MCF 10A (cell line): ENCODE results near the gene MED20. TPM values are rescaled to one million over a fixed set of nuclear protein-coding genes. Genes with fewer than 3 reads are reported as not detected.

Experiments used
- BruUV-seq: library from RNA; stranded (reverse); fragments of 400-500 nt; replicated peaks from 2 replicates; lab custom pipeline; 2021; lab: Mats Ljungman, UMichigan
- CTCF ChIA-PET: fragments of 300-600 bp; sonication (Branson Sonifier 250); formaldehyde crosslinking; extraction: SDS; loops from one replicate; lab custom pipeline; 2021; ENCODE audit warnings: antibody characterized with exemption, inconsistent platforms; lab: Yijun Ruan, JAX
- POLR2A ChIA-PET: fragments of 300-600, 350-650 bp; sonication (Branson Sonifier 250); formaldehyde crosslinking; extraction: SDS; loops from one replicate; lab custom pipeline; 2020; ENCODE audit warnings: antibody characterized with exemption, inconsistent platforms; lab: Yijun Ruan, JAX
- DNase-seq: peaks from one replicate; pipeline ENCODE4 v3.0.0-alpha.2; 2018; ENCODE audit not compliant: unreplicated experiment
- H3K27ac Mint-ChIP-seq: one replicate; pipeline ENCODE4 v1.8.0; 2022; ENCODE audit warnings: mild to moderate bottlenecking, low read depth, mixed read lengths; ENCODE audit not compliant: unreplicated experiment
- H3K27me3 Mint-ChIP-seq: one replicate; pipeline ENCODE4 v1.8.0; 2022; ENCODE audit warnings: mixed read lengths; ENCODE audit not compliant: insufficient read depth, unreplicated experiment
- H3K36me3 Mint-ChIP-seq: one replicate; pipeline ENCODE4 v1.8.0; 2022; ENCODE audit warnings: mild to moderate bottlenecking, moderate library complexity, mixed read lengths; ENCODE audit not compliant: insufficient read depth, unreplicated experiment
- H3K4me1 Mint-ChIP-seq: one replicate; pipeline ENCODE4 v1.8.0; 2022; ENCODE audit warnings: mixed read lengths; ENCODE audit not compliant: insufficient read depth, unreplicated experiment
- H3K4me3 Mint-ChIP-seq: one replicate; pipeline ENCODE4 v1.8.0; 2022; ENCODE audit warnings: mild to moderate bottlenecking, moderate library complexity, mixed read lengths; ENCODE audit not compliant: unreplicated experiment
- H3K9me3 Mint-ChIP-seq: one replicate; pipeline ENCODE4 v1.8.0; 2022; ENCODE audit warnings: mixed read lengths; ENCODE audit not compliant: unreplicated experiment
- intact Hi-C: fragments of 100-400 bp; cut with micrococcal nuclease; formaldehyde crosslinking; loops from 2 replicates; pipeline ENCODE4 v1.14.1; 2022
- total RNA-seq: library from RNA; stranded (reverse); gene quantifications from 2 replicates; pipeline ENCODE4 v1.2.3, GENCODE V29; 2022
- TF ChIP-seq, protein P1 (sequence below): fragments of 200-600 bp; IDR thresholded peaks from one replicate; pipeline ENCODE4 v1.8.0; 2022; ENCODE audit warnings: antibody characterized with exemption, mild to moderate bottlenecking; ENCODE audit not compliant: unreplicated experiment

Gene MED20
- total RNA-seq, 1 experiment from 2014 or later = 27.6 TPM

- H3K36me3 Mint-ChIP-seq = peaks cover 50% of the 10 kb centered on the region
These were observed 716 bp upstream of the MED20 start for GRCh38 chr6:41921712-41921998.

GRCh38 chr6:41917528-41917927 lies 3.4 kb downstream of the MED20 start:
- intact Hi-C loops = no loop called here
- no peaks in the 10 kb centered on the region for H3K27me3 Mint-ChIP-seq
- no peaks in the 10 kb centered on the region for H3K9me3 Mint-ChIP-seq
- CTCF ChIA-PET = interaction anchor here (2.2 kb wide), 1 partner anchor 70 kb away, joined by 9 read pairs; no protein-coding TSS in a partner anchor
- peaks cover 58% of the 10 kb centered on the region for H3K36me3 Mint-ChIP-seq
- H3K4me1 Mint-ChIP-seq = peaks cover 19% of the 10 kb centered on the region
- POLR2A ChIA-PET = interaction anchor here (0.7 to 1.9 kb wide), 7 partner anchors 13 to 133 kb away, joined by 3 to 5 read pairs (median 4); partner anchors contain the start of genes TAF8 and TOMM6
- DNase-seq = peak; percentile 89
- TF ChIP-seq, protein P1, sequence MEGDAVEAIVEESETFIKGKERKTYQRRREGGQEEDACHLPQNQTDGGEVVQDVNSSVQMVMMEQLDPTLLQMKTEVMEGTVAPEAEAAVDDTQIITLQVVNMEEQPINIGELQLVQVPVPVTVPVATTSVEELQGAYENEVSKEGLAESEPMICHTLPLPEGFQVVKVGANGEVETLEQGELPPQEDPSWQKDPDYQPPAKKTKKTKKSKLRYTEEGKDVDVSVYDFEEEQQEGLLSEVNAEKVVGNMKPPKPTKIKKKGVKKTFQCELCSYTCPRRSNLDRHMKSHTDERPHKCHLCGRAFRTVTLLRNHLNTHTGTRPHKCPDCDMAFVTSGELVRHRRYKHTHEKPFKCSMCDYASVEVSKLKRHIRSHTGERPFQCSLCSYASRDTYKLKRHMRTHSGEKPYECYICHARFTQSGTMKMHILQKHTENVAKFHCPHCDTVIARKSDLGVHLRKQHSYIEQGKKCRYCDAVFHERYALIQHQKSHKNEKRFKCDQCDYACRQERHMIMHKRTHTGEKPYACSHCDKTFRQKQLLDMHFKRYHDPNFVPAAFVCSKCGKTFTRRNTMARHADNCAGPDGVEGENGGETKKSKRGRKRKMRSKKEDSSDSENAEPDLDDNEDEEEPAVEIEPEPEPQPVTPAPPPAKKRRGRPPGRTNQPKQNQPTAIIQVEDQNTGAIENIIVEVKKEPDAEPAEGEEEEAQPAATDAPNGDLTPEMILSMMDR = no peak
- no TSS peak for BruUV-seq
- peak overlapping the region; percentile 92 for H3K27ac Mint-ChIP-seq
- H3K4me3 Mint-ChIP-seq = peak overlapping the region; percentile 64

More at GRCh38 chr6:41921712-41921998, 716 bp upstream of the MED20 start:
- intact Hi-C loops = loop anchor here (1.0 to 5.0 kb wide), 4 partner anchors 75 to 134 kb away; partner anchors contain the start of gene TOMM6
- TF ChIP-seq, protein P1 = no peak
- POLR2A ChIA-PET = interaction anchor here (0.5 to 5.4 kb wide), 23 partner anchors 13 to 642 kb away, joined by 3 to 157 read pairs (median 5); partner anchors contain the start of genes C6orf132, CCND3, MRPS10 and TAF8
- Mint-ChIP-seq H3K4me1 (peaks cover 41% of the 10 kb centered on the region), H3K4me3 (peak overlapping the region; percentile 99), H3K27me3 (no peaks in the 10 kb centered on the region), H3K27ac (peak overlapping the region; percentile 100), H3K9me3 (no peaks in the 10 kb centered on the region)
- BruUV-seq = TSS peak; percentile 55
- CTCF ChIA-PET = interaction anchor here (0.6 to 5.2 kb wide), 24 partner anchors 8 to 578 kb away, joined by 3 to 74 read pairs (median 4); partner anchors contain the start of genes CCND3, MRPS10, TAF8 and TOMM6
- DNase-seq = no peak

- no peak for DNase-seq
- TF ChIP-seq, protein P1 = no peak
- intact Hi-C loops = no loop called here
- ChIA-PET POLR2A (interaction anchor here (0.8 to 2.2 kb wide), 4 partner anchors 27 to 130 kb away, joined by 3 to 6 read pairs (median 5); no protein-coding TSS in a partner anchor), CTCF (interaction anchor here (0.6 to 1.4 kb wide), 5 partner anchors 9 to 129 kb away, joined by 3 to 4 read pairs (median 3); no protein-coding TSS in a partner anchor)
- H3K4me1 Mint-ChIP-seq = peaks cover 16% of the 10 kb centered on the region
- H3K9me3 Mint-ChIP-seq = no peaks in the 10 kb centered on the region
- no peaks in the 10 kb centered on the region for H3K27me3 Mint-ChIP-seq
- no TSS peak for BruUV-seq
- no peak overlapping the region for H3K4me3 Mint-ChIP-seq
- no peak overlapping the region for H3K27ac Mint-ChIP-seq
- H3K36me3 Mint-ChIP-seq = peaks cover 60% of the 10 kb centered on the region
These were observed 5.9 kb downstream of the MED20 start for GRCh38 chr6:41914869-41915530.

DNA sequence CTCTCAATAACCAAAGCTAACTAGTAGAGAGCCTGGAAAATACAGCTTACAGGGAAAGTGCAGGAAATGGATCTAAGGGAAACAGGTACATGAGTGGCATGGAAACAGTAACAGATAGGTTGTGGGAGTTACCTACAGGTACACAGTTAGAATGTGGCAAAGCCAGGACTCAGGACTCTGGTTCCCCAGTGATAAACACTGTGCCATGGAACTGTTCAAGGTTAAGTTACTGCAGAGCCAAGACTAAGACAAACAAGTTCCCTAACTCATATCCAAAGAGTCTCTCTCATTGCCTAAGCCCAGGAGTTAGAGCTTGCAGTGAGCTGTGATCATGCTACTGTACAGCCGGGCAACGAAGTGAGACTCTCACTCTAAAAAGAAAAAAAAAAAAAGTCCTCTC lies 6.6 kb downstream of the MED20 start:
- TF ChIP-seq, protein P1 = no peak
- no TSS peak for BruUV-seq
- ChIA-PET POLR2A (interaction anchor here (1.2 to 2.2 kb wide), 3 partner anchors 8 to 123 kb away, joined by 3 to 5 read pairs (median 3); no protein-coding TSS in a partner anchor), CTCF (interaction anchor here (0.8 to 1.4 kb wide), 4 partner anchors 9 to 128 kb away, joined by 3 to 4 read pairs (median 4); no protein-coding TSS in a partner anchor)
- no peaks in the 10 kb centered on the region for H3K27me3 Mint-ChIP-seq
- H3K4me3 Mint-ChIP-seq = no peak overlapping the region
- peaks cover 12% of the 10 kb centered on the region for H3K4me1 Mint-ChIP-seq
- peaks cover 64% of the 10 kb centered on the region for H3K36me3 Mint-ChIP-seq
- intact Hi-C loops = no loop called here
- DNase-seq = no peak
- no peaks in the 10 kb centered on the region for H3K9me3 Mint-ChIP-seq
- no peak overlapping the region for H3K27ac Mint-ChIP-seq
